ENCODE results near the gene GULP1.
"Not testable (repeated sequence)": the region's sequence is repeated elsewhere in the genome, so short reads cannot be mapped to it uniquely, and the experiment has no call there.

GULP1 gene, protein sequence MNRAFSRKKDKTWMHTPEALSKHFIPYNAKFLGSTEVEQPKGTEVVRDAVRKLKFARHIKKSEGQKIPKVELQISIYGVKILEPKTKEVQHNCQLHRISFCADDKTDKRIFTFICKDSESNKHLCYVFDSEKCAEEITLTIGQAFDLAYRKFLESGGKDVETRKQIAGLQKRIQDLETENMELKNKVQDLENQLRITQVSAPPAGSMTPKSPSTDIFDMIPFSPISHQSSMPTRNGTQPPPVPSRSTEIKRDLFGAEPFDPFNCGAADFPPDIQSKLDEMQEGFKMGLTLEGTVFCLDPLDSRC

DNA sequence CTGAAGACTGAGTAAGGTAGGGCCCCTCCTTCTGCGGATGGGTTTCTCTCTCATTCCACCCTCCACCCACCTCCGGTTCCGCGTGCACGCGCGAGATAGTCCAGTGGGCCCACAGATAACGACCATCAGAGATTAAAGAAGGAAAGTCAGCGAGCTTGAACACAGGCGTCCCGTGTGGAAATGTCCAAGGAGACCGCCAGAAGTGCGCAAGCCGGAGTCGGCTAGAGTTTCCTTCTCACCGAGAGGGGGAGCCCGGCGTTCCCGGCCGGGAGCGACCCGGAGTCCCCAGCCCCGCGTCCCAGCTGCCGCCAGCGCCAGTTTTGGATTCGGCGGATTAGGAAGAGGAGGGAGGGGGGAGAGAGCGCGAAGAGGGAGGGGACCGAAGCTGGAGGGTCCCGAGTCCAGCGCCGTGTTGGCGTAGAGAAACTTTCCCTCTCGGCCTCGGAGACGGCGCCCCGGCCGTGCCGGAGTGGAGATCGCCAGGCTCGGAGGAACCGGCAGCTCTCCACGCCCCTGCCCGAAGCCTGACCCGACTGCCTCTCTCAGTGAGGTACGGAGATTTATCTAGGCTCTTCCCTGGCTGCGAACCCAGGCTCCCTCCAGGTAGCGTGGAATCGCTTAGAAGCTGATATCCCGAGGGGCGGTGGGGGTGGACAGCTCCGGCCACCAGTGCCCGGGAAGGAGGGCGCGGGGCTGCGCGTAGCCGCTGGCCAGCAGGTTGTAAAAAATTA is at the start of gene GULP1:
TSS of gene GULP1 (plus strand) at position 258 of the 731 bp plus-strand sequence. CDS start 185,829 bp downstream, outside the sequence.
- DNase-seq (ENCODE audit: low read depth) = peak; percentile 43

DNA sequence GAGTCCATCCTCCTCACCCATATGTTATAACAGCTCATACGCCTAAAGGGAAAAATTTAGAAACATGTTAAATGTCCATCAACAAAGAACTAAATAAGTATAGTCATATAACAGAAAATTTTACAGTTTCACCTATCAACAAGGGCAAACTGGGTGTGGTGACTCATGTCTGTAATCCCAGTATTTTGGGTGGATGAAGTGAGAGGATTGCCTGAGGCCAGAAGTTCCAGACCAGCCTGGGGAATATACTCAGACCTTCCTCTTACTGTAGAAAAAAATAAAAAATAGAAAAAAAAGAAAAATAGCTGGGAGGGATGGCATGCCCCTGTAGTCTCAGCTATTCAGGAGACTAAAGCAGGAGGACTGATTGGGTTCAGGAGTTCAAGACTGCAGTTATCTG is 48.3 kb upstream of the GULP1 start:
- DNase-seq (ENCODE audit: low read depth) = no peak

DNA sequence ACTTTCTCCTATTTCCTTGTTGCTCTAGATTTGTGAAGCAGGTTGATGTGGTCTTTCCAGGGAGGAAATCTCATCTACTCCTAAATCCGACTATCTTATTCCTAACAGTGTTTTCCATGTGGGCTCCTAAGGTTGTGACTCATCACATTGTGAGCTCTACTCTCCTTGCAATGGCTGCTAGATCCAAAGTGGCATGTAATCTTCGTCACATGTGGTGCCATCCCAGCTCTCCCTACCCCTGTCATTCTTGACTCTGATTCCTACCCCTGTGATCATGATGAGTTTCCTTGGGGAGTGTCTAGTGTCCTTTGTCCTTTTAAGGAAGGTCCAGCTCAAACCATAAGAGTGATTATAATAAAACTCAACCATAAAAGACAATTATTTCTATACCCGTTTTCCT is 47.3 kb upstream of the GULP1 start:
- DNase-seq (ENCODE audit: low read depth) = no peak

DNA sequence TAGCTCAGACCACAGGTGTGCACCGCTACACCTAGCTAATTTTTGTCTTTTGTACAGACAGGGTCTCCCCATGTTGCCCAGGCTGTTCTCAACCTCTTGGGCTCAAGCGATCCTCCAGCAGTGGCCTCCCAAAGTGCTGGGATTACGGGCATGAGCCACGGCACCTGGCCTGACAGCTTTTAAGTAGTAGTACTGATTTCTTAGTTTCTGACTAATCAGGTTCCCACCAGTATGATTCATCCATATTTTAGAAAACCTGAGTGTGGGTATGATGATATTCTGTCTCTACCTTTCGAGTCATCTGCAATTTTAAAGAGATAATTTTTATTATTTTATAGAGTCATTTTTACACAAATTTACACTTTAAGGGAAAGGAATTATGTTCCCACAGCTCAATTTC is 46.4 kb upstream of the GULP1 start:
- DNase-seq (ENCODE audit: low read depth) = no peak

DNA sequence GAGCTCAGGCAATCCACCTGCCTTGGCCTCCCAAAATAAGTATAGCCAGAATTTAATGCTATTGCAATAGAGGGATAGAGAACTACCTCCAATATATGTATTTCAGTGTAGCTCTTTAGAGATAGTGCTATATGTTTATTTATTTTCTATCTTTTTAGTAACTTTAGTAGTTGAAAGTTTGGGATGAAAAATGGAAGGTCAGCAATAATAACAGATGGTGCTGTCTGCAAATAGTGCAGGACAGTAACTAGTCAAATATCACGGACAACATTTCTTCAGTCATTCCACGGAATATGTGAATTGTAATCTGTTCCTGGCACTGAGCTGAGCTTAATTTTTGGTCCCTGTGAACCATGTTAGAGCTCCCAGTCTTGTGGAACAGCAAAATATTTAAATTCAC is 43.2 kb upstream of the GULP1 start:
- DNase-seq (ENCODE audit: low read depth) = no peak

DNA sequence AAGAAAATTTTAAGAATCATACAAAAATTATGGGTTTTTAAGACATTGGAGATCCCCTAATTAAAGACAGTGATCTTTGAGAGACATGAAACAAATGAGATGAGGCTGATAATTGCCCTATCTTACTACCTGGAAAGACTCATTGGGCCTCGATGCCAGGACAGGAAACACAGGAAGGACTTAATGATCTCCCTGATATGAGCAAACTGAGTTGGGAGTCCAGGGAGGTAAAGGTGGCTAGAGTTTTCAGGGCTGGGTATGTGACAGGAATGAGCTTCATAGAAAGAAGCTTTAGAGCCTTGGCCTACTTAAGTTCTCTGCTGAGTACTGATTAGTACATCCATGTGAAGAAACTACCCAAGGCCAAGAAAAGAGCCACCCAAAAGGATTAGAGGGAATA is 40.6 kb upstream of the GULP1 start:
- no peak for DNase-seq (ENCODE audit: low read depth)

DNA sequence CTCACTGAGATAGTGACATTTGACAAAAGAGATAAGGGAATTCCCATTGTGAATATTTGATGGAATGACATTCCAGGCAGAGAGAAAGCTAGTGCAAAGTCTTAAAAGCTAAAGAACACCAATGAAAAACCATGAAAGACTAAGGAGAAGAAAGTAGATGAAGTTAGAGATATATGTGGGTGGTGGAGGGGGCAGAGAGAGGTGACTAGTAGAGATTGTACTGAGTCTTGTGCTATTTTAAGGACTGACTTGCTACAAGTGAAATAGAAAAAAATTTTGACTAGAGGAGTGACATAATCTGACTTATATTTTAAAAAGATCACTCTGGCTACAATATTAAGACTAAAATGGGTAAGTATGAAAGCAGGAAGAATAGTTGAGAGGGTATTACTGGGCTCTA is 35.3 kb upstream of the GULP1 start:
- no peak for DNase-seq (ENCODE audit: low read depth)

DNA sequence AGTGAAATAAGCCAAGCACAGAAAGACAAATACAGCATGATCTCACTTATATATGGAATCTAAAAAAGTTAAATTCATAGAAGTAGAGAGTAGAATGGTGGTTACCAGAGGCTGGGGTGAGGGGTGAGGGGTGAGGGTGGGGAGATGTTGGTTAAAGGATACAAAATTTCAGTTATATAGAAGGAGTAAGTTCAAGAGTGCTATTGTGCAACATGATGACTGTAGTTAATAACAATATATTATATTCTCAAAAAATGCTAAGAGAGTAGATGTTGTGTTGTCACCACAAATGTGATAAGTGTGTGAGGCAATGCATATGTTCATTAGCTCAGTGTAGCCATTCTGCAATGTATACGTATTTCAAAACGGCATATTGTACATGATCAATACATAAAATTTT is 26.4 kb upstream of the GULP1 start:
- no peak for DNase-seq (ENCODE audit: low read depth)

DNA sequence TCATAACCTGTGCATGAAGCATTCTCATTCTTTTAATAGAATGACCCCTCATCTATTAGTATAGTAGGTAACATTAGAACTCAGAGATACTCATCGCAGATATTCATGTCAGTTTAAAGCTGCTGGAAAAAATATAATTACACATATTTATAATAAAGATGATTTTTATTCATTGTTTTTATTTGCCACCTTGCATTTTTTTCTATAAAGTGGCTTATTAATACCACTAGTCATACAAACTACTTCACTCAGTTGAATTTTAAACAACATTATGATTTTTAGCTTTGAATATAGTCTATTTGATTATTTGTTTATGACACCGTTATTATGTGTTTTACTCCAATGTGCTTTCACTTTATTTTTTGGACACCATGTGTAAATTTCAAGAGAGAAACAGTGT is 23.9 kb upstream of the GULP1 start:
- no peak for DNase-seq (ENCODE audit: low read depth)

DNA sequence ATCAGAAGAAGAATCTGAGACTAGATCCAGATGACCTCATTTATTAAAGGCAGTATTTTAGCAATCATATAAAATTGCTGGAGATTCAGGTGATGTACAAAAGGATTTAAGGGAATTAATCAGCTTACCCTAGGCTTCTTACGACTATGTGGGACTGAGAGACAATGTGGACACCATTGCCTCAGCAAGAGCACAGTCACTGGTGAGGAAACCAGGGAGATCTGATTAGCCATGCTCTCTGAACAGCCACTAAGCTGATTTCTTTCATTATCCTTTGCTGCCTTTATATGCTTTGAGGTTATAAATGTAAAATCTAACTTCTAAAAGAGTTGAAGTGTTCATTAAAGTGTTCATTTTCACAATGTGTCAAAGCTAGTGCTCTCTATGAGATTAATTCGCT is 22.7 kb upstream of the GULP1 start:
- no peak for DNase-seq (ENCODE audit: low read depth)

DNA sequence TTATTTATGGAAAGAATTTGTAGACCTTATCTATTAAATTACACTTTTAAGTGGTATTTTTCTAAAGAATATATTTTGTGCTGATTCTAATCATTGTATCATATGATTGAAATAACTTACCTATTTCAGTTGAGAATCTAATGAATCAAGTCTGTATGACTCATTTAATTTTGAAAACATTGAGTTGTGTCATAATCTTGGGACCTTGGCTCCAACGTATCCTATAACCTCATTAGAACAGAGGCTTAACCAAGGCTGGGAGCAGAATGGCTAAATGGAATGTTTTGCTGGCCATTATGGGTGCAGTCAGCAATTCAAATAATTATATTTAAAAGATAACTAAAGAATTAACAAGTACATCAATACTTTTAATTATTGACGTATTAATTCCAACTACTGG is 19.6 kb upstream of the GULP1 start:
- DNase-seq (ENCODE audit: low read depth) = no peak

DNA sequence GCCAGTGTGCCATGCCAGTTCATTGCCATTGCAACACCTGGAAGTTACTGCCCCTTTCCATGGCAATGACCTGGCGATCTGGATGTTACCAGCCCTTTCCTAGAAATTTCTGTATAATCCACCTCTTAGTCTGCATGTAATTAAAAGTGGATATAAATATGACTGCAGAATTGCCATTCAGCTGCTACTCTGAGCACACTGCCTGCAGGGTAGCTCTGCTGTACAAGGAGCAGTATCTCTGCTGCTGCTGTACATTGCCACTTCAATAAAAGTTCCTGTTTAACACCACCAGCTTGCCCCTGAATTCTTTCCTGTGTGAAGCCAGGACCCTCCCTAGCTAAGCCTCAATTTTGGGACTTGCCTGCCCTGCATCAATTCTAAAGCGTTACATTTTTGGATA is 17.4 kb upstream of the GULP1 start:
- no peak for DNase-seq (ENCODE audit: low read depth)

DNA sequence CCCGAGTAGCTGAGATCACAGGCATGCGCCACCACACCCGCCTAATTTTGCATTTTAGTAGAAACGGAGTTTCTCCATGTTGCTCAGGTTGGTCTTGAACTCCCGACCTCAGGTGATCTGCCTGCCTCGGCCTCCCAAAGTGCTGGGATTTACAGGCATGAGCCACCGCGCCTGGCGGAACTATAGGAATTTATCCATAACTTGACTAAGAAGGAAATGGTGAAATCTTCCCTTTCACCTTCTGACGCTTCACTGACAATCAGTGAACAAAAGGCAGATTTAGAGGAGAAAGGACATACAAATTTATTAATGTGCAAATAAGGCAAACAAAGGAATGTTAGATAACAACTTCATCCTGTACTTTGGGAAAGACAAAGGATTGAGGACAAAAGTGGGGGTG is 15.4 kb upstream of the GULP1 start:
- DNase-seq (ENCODE audit: low read depth) = no peak

DNA sequence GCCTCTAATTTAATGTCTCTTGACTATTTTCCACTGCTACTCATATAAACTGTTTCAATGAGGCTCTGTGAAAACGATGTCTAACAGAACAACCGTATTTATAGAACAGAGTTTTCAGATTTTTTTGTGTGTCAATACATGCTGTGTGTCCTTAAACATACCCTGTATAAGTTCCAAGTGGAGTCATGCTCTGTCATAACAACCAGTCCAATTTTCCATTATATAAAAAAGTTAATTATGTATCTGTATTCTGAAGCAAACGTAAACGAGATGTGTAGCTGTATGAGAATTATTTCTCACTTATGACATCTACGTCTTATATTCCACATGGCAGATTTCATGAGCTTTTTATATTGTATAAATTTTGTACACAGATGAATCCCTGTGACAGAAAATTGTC is 13.9 kb upstream of the GULP1 start:
- DNase-seq (ENCODE audit: low read depth) = no peak

DNA sequence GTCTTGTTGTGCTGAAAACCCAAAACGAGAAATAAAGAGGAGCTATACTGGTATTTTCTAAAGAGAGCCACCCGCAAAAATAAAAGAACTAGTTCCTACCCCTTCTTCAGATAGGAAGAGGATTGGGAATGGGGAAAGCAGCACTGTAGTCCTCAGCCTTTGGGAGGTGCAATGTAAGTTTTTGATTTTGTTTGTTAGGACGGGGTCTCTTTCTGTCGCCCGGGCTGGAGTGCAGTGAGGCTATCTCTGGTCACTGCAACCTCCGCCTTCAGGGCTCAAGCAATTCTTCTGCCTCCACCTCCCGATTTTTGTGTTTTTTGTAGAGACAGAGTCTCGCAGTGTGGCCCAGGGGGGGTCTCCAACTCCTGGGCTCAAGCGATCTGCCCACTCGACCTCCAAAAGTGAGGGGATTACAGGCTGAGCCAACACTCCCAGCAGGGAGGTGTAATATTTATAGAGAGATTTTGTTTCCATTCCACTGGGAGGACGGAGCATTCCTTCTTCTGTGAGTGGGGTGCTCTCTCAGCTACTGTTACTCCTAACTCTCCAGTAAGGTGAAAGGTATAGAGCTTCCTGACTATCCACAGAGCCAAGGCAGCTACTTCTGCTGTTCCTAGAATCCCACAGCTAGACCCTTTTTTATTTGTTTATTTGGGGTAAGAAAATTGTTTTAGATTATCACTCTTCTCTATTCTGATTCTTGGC is 13.1 kb upstream of the GULP1 start:
- no peak for DNase-seq (ENCODE audit: low read depth)

DNA sequence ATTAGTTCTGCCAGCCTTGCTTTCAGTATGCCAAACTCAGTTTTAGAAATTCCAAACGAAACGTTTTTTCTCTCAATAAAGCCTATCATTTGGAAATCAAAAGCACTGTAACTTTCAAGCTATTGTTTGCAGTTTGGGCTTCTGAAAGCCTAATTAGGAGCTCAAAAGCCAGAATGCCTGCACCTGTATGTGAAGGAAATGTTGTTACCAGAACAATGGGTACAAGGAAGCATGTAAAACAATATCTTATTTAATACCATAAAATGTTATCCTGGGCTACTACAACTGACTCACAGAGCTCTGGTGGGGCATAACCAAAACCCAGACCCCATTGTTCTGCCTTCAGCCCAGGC is 12.6 kb upstream of the GULP1 start:
- DNase-seq (ENCODE audit: low read depth) = no peak

DNA sequence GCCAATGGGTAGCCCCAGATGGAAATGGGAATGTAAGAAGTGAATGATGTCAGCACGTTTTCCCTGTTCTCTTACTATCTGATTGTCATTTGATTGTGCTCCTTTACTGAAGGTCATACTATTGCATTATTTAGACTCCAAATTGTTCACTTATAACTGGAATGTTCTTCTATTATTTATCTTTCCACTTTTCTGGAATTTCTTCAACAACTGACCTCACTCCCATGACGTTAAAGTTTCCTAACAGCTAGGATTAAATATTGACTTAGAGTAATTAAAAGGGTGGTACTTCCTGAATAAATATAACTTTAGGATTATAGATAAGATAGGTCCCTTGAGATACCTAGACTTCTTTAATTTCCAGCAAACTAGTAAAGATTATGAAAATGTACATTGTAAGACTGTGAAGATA is 10.9 kb upstream of the GULP1 start:
- no peak for DNase-seq (ENCODE audit: low read depth)

DNA sequence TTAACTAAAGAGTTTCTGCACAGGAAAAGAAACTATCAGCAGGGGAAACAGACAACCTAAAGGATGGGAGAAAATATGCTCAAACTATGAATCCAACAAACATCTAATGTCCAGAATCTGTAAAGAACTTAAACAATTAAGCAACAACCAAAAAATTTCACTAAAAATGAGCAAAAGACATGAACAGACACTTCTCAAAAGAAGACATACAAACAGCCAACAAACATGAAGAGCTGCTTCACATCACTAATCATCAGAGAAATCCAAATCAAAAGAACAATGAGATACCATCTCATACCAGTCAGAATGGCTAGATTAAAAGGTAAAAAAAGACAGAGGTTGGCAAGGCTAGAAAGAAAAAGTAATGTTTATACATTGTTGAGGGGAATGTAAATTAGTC is 8.8 kb upstream of the GULP1 start:
- no peak for DNase-seq (ENCODE audit: low read depth)

DNA sequence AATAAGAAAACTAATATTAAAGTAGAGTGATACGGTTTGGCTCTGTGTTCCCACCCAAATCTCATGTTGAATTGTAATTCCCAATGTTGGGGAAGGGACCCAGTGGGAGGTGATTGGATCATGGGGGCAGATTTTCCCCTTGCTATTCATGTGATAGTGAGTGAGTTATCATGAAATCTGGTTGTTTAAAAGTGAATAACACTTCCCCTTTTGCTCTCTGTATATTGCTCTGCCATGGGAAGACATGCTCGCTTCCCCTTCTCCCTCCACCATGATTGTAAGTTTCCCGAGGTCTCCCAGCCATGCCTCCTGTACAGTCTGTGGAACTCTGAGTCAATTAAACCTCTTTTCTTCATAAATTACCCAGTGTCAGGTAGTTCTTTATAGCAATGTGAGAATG is 7.4 kb upstream of the GULP1 start:
- not testable (repeated sequence) for DNase-seq (ENCODE audit: low read depth)

DNA sequence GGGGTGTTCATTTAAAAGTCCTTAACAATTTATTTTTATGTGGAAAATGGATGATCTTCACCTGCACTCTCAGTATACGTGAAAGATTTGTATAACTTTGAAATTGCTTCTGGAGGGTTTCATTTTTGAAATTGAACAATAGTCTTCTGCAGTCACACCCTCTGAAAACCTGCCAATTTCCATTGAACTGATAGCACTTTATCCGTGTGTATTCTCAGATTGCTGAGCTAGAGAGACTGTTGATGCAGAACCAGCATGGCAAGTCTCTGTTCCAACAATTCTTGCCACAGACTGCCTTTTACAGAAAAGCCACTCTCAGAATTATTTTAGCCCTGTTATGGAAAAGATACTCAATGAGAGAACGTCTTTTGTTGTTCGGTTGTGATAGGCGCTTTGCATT is 6.6 kb upstream of the GULP1 start:
- no peak for DNase-seq (ENCODE audit: low read depth)

DNA sequence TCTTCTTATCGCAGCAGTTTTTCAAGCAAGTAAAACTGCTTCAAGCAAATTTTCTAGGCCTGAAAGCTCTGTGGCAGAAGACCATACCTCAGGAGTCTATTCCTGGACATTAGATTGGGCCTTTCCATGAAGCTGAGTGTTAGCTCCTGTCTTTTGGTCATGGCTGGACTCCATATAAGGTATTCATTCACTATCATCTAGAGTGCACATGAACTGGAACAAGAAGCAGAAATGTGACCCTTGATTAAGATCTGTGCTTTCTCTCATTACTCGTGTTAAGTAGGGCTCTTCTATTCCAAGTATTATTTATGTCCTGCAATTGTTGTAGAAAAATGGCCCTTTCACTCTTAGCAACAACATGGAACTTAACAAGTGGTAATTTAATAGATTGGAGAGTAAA is 5.9 kb upstream of the GULP1 start:
- no peak for DNase-seq (ENCODE audit: low read depth)

DNA sequence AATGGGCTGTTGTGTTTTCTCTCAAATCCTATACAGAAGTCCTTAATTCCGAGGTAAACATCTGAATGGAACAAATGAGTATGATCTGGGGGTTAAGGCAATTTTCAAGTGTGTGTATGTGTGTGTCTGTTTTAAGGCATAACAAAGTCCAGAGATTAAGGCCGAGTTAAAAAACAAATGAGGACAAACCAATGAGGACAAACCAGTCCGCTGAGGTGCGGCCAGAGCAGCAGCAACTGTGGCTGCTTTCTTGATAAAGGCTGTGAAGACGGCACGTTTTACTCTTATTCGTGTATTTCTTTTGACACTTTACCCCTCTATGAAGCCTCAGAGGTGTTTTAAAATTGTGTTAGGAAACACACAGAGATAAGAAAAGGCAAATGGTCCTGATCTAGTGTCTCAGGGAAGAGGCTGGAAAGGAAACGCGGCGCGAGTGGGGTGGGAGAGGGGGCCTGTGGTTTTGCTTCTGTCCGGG is 495 bp upstream of the GULP1 start:
- no peak for DNase-seq (ENCODE audit: low read depth)
